Measurements from ENCODE around the gene CCDC8. TPM values are rescaled to one million over a fixed set of nuclear protein-coding genes. Genes with fewer than 3 reads are reported as not detected.

CCDC8 gene
- total RNA-seq, 1 donor from 2014 or later: 13.3 TPM

DNA sequence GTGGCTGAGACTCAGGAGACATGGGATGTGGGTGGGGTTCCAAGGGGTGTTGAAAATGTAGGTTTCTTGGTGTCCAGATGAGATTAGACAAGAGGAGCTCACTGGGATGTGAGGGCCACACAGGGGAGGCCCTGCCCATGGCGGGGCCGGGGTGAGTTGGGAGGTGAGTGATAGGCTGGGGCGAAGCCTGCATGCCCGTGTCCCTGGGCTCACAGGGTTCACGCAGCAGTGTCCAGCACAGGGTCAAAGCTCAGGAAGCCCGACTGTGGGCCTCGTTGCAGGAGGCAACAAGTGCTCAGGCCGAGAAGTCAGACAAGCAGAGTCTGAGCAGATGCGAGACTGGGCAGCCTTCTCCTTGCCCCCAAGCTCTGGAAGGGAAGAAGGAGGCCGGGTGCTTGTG is 27.2 kb downstream of the CCDC8 start:
- Mint-ChIP-seq H3K4me1 (ENCODE audit: unreplicated experiment) (peaks cover 2% of the 10 kb centered on the region), H3K4me3 (ENCODE audit: unreplicated experiment) (no peak overlapping the region), H3K36me3 (ENCODE audit: low read depth, unreplicated experiment) (peaks cover 59% of the 10 kb centered on the region), H3K27ac (ENCODE audit: unreplicated experiment) (peak overlapping the region; percentile 25), H3K9me3 (ENCODE audit: unreplicated experiment) (peaks cover 5% of the 10 kb centered on the region), H3K27me3 (ENCODE audit: unreplicated experiment) (peaks cover 11% of the 10 kb centered on the region)
- TF ChIP-seq, protein P1, sequence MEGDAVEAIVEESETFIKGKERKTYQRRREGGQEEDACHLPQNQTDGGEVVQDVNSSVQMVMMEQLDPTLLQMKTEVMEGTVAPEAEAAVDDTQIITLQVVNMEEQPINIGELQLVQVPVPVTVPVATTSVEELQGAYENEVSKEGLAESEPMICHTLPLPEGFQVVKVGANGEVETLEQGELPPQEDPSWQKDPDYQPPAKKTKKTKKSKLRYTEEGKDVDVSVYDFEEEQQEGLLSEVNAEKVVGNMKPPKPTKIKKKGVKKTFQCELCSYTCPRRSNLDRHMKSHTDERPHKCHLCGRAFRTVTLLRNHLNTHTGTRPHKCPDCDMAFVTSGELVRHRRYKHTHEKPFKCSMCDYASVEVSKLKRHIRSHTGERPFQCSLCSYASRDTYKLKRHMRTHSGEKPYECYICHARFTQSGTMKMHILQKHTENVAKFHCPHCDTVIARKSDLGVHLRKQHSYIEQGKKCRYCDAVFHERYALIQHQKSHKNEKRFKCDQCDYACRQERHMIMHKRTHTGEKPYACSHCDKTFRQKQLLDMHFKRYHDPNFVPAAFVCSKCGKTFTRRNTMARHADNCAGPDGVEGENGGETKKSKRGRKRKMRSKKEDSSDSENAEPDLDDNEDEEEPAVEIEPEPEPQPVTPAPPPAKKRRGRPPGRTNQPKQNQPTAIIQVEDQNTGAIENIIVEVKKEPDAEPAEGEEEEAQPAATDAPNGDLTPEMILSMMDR (IDR thresholded peaks at IDR 0.05; ENCODE audit: unreplicated experiment): no peak
- DNase-seq (ENCODE audit: low spot score): no peak

DNA sequence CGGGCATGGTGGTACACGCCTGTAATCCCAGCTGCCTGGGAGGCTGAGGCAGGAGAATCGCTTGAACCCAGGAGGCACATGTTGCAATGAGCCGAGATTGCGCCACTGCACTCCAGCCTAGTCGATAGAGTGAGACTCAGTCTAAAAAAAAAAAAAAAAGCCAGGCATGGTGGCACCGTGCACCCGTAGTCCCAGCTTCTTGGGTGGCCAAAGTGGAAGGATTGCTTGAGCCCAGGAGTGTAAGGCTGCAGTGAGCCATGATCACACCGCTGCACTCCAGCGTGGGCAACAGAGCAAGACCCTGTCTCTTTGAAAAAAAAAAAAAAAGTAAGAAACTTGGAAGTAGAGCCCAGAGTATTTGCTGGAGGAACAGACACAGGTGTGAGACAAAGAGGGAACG is 27.7 kb downstream of the CCDC8 start:
- H3K4me1 Mint-ChIP-seq (ENCODE audit: unreplicated experiment): peaks cover 2% of the 10 kb centered on the region
- DNase-seq (ENCODE audit: low spot score): no peak
- H3K27me3 Mint-ChIP-seq (ENCODE audit: unreplicated experiment): peaks cover 11% of the 10 kb centered on the region
- peaks cover 5% of the 10 kb centered on the region for H3K9me3 Mint-ChIP-seq (ENCODE audit: unreplicated experiment)
- H3K36me3 Mint-ChIP-seq (ENCODE audit: low read depth, unreplicated experiment): peaks cover 59% of the 10 kb centered on the region
- H3K4me3 Mint-ChIP-seq (ENCODE audit: unreplicated experiment): no peak overlapping the region
- TF ChIP-seq, protein P1 (IDR thresholded peaks at IDR 0.05; ENCODE audit: unreplicated experiment): no peak
- no peak overlapping the region for H3K27ac Mint-ChIP-seq (ENCODE audit: unreplicated experiment)

DNA sequence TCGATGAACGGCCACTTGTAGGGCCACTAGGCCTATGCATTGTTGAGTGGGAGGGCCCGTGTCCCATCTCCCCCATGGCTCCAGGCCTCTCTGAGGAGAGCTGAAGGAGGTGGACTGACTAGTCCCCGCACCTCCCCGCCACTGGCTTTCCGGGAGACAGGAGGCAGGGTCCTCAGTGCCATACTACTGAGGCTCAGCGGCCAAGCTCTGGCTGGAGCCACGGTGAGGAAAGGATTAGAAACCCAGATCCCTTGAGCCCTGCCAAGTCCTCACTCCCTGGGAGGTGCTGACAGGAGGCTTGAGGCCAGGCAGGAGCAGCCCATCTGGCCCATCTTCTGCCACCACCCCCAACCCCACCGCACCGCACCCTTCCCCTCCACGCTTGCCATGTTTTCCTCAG is 29.0 kb downstream of the CCDC8 start:
- H3K27me3 Mint-ChIP-seq (ENCODE audit: unreplicated experiment): peaks cover 11% of the 10 kb centered on the region
- peak overlapping the region; percentile 49 for H3K27ac Mint-ChIP-seq (ENCODE audit: unreplicated experiment)
- no peak for DNase-seq (ENCODE audit: low spot score)
- peaks cover 3% of the 10 kb centered on the region for H3K9me3 Mint-ChIP-seq (ENCODE audit: unreplicated experiment)
- H3K4me3 Mint-ChIP-seq (ENCODE audit: unreplicated experiment): no peak overlapping the region
- peaks cover 60% of the 10 kb centered on the region for H3K36me3 Mint-ChIP-seq (ENCODE audit: low read depth, unreplicated experiment)
- H3K4me1 Mint-ChIP-seq (ENCODE audit: unreplicated experiment): peaks cover 1% of the 10 kb centered on the region
- TF ChIP-seq, protein P1 (IDR thresholded peaks at IDR 0.05; ENCODE audit: unreplicated experiment): no peak

DNA sequence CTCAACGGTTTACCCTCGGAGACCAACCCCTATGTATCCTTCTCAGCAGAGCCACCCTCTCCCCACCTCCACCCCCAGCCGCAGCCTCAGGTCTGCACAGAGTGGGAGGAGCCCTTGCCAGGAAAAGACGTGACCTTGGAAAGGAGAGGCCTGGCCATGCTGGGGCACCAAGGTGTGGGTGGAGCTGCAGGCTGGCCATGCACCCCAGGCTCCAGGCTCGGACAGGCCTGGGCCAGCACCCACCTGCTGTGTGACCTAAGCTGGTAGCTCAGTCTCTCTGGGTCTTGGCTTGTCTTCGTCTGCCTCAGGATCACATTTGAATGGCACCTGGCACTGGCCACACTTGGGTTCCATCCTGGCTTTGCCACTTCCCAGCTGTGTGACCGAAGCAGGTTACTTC is 29.5 kb downstream of the CCDC8 start:
- no peak for DNase-seq (ENCODE audit: low spot score)

DNA sequence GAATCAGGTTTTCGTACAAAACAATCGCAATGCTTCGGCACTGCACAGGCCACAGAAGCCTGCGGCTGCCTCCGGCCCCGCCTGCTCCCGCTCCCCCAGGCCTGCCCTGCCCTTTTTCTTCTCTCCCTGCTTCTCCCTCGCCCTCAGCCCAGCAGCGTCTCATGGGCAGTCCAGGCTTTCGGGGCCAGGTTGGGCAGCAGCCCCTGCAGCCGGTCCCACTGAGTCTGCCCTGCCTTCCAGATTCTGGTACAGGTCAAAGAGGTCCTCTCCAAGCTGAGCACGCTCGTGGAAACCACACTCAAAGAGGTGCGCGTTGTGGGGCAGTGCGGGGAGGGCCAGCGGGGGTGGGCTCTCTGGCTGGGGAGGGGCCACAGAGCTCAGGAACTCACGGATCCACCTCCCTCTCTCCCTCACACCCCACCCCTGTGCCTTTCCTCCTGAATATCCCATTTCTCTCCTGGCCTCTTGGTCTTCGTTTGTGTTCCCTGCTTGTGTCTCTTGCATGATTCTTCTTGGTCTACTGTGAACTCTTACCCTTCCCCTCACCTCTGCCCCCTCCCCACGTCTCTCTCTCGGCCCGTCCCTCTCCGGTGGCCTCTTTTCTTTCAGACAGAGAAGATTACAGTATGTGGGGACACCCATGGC is 30.1 kb downstream of the CCDC8 start:
- Mint-ChIP-seq H3K36me3 (ENCODE audit: low read depth, unreplicated experiment) (peaks cover 50% of the 10 kb centered on the region), H3K4me1 (ENCODE audit: unreplicated experiment) (no peaks in the 10 kb centered on the region), H3K27ac (ENCODE audit: unreplicated experiment) (no peak overlapping the region), H3K9me3 (ENCODE audit: unreplicated experiment) (no peaks in the 10 kb centered on the region), H3K4me3 (ENCODE audit: unreplicated experiment) (no peak overlapping the region), H3K27me3 (ENCODE audit: unreplicated experiment) (peaks cover 11% of the 10 kb centered on the region)
- DNase-seq (ENCODE audit: low spot score): no peak
- TF ChIP-seq, protein P1 (IDR thresholded peaks at IDR 0.05; ENCODE audit: unreplicated experiment): no peak

More for the DNA sequence above, 29.5 kb downstream of the CCDC8 start:
- TF ChIP-seq, protein P1 (IDR thresholded peaks at IDR 0.05; ENCODE audit: unreplicated experiment): no peak
- Mint-ChIP-seq H3K4me3 (ENCODE audit: unreplicated experiment) (no peak overlapping the region), H3K27ac (ENCODE audit: unreplicated experiment) (no peak overlapping the region), H3K4me1 (ENCODE audit: unreplicated experiment) (no peaks in the 10 kb centered on the region), H3K27me3 (ENCODE audit: unreplicated experiment) (peaks cover 11% of the 10 kb centered on the region), H3K36me3 (ENCODE audit: low read depth, unreplicated experiment) (peaks cover 56% of the 10 kb centered on the region), H3K9me3 (ENCODE audit: unreplicated experiment) (no peaks in the 10 kb centered on the region)
